Endothelial cell of umbilical vein (primary cell): ENCODE results near the gene ADM2. TPM values are rescaled to one million over a fixed set of nuclear protein-coding genes. Genes with fewer than 3 reads are reported as not detected.

Experiments
- BruUV-seq: library from RNA; stranded (reverse); fragments of 400-500 nt; replicated peaks from 2 replicates; lab custom pipeline; 2021; lab: Mats Ljungman, UMichigan
- CTCF ChIA-PET: fragments of 300-600, 350-600 bp; sonication (Branson Sonifier 250); formaldehyde crosslinking; loops from one replicate; lab custom pipeline; 2021; ENCODE audit warnings: antibody characterized with exemption, inconsistent platforms; lab: Charles Lee
- POLR2A ChIA-PET: fragments of 300-600, 350-600 bp; sonication (Branson Sonifier 250); formaldehyde crosslinking; loops from one replicate; lab custom pipeline; 2021; ENCODE audit warnings: antibody characterized with exemption, inconsistent platforms; lab: Charles Lee
- DNase-seq: peaks from one replicate; pipeline ENCODE4 v3.0.0-alpha.2; 2011; ENCODE audit warnings: low read depth, low spot score
- FAIRE-seq: peaks from 2 replicates; lab custom pipeline; 2011; peaks lifted over from hg19 to GRCh38; lab: Jason Lieb, UNC
- H2AFZ ChIP-seq: 2 replicates; pipeline ENCODE4 v1.6.0; 2012; ENCODE audit warnings: low read depth, low read length, control low read depth, inconsistent platforms
- H3K27ac ChIP-seq: 2 replicates; pipeline ENCODE4 v1.5.1; 2011; ENCODE audit warnings: low read depth, mild to moderate bottlenecking, control low read depth, low read length, moderate library complexity; ENCODE audit not compliant: insufficient read depth
- H3K27me3 ChIP-seq, 2 experiments: 2 replicates each; pipeline versions ENCODE4 v1.6.0 to v1.6.1; 2011; ENCODE audit warnings: low read length in 2 of 2, mixed read lengths in 1 of 2; ENCODE audit not compliant: control insufficient read depth in 2 of 2, insufficient read depth in 2 of 2
- H3K36me3 ChIP-seq, 2 experiments: 2 replicates in 1 of 2; 3 replicates in 1 of 2; pipeline ENCODE4 v1.5.1; 2011; ENCODE audit warnings: low read length in 2 of 2, mild to moderate bottlenecking in 1 of 2, moderate library complexity in 1 of 2; ENCODE audit not compliant: control insufficient read depth in 2 of 2, insufficient read depth in 2 of 2; ENCODE audit errors: extremely low read depth in 1 of 2
- H3K4me1 ChIP-seq: 3 replicates; pipeline ENCODE4 v1.5.1; 2011; ENCODE audit warnings: mild to moderate bottlenecking, low read length; ENCODE audit not compliant: control insufficient read depth, insufficient read depth; ENCODE audit errors: extremely low read depth
- H3K4me2 ChIP-seq: 2 replicates; pipeline ENCODE4 v1.6.1; 2011; ENCODE audit warnings: low read length, control low read depth, mixed read lengths; ENCODE audit not compliant: insufficient read depth
- H3K4me3 ChIP-seq, 3 experiments: fragments of 200-600 bp in 1 of 3; sonication (generic), shearing (Covaris generic) in 1 of 3; replicated peaks in 1 of 3; 2 replicates each; pipeline ENCODE4 v1.5.1; 2011 to 2016; ENCODE audit warnings: control low read depth in 3 of 3, low read length in 3 of 3, mild to moderate bottlenecking in 2 of 3, inconsistent platforms in 1 of 3, low read depth in 1 of 3, moderate library complexity in 1 of 3; ENCODE audit not compliant: insufficient read depth in 1 of 3
- H3K79me2 ChIP-seq: 2 replicates; pipeline ENCODE4 v1.6.0; 2012; ENCODE audit warnings: low read length, inconsistent platforms; ENCODE audit not compliant: control insufficient read depth, insufficient read depth
- H3K9ac ChIP-seq: replicated peaks from 2 replicates; pipeline ENCODE3; 2011; ENCODE audit warnings: low read length, control low read depth; ENCODE audit not compliant: insufficient read depth; ENCODE audit errors: extremely low read depth
- H3K9me1 ChIP-seq: replicated peaks from 3 replicates; pipeline ENCODE4 v1.6.0; 2011; ENCODE audit warnings: mild to moderate bottlenecking, low read length; ENCODE audit not compliant: control insufficient read depth, insufficient read depth; ENCODE audit errors: extremely low read depth
- H3K9me3 ChIP-seq: replicated peaks from 2 replicates; pipeline ENCODE4 v1.5.1; 2012; ENCODE audit warnings: low read length, inconsistent platforms; ENCODE audit not compliant: control insufficient read depth, insufficient read depth
- H4K20me1 ChIP-seq: replicated peaks from 2 replicates; pipeline ENCODE3; 2011; ENCODE audit warnings: mild to moderate bottlenecking, low read length; ENCODE audit not compliant: control insufficient read depth, insufficient read depth; ENCODE audit errors: extremely low read depth
- EZH2 ChIP-seq: IDR thresholded peaks from 2 replicates; pipeline ENCODE4 v1.6.1; 2012; ENCODE audit warnings: borderline replicate concordance, low read depth, mild to moderate bottlenecking, moderate library complexity, low read length, inconsistent platforms; ENCODE audit not compliant: severe bottlenecking
- FOS ChIP-seq: IDR thresholded peaks from 2 replicates; pipeline ENCODE4 v1.6.1; 2011; ENCODE audit warnings: mild to moderate bottlenecking, low read length, moderate library complexity, borderline replicate concordance; ENCODE audit not compliant: insufficient read depth
- GATA2 ChIP-seq: IDR thresholded peaks from 2 replicates; pipeline ENCODE4 v1.7.0; 2011; ENCODE audit warnings: low read depth, mild to moderate bottlenecking, moderate library complexity, mixed read lengths, low read length; ENCODE audit not compliant: insufficient read length, insufficient read depth
- JUN ChIP-seq: IDR thresholded peaks from 2 replicates; pipeline ENCODE4 v1.6.1; 2011; ENCODE audit warnings: borderline replicate concordance, low read depth; ENCODE audit not compliant: insufficient read length, insufficient read depth
- MYC ChIP-seq: IDR thresholded peaks from one replicate; pipeline ENCODE4 v1.6.1; 2011; ENCODE audit warnings: mild to moderate bottlenecking, low read depth, low read length
- POLR2A ChIP-seq: IDR thresholded peaks from 2 replicates; pipeline ENCODE4 v1.6.1; 2012; ENCODE audit warnings: low read depth, mild to moderate bottlenecking, control low read depth, low read length
- POLR2AphosphoS5 ChIP-seq: IDR thresholded peaks from 2 replicates; pipeline ENCODE4 v1.6.1; 2012; ENCODE audit warnings: low read depth, mild to moderate bottlenecking, control low read depth, low read length, moderate library complexity; ENCODE audit not compliant: insufficient read depth
- dilution Hi-C: fragments of 300-500 bp; cut with MboI; formaldehyde crosslinking; loops from one replicate; pipeline ENCODE4 v1.15.0; 2019; ENCODE audit warnings: low sequenced_read_pairs; ENCODE audit not compliant: extremely low pct_ligation_motif_present
- intact Hi-C: fragments of 100-400 bp; cut with micrococcal nuclease; formaldehyde crosslinking; loops from one replicate; pipeline ENCODE4 v1.10.0; 2022
- polyA plus RNA-seq, 4 experiments: library from polyadenylated mRNA; depleted of rRNA in 3 of 4; stranded (reverse) in 3 of 4; unstranded in 1 of 4; fragments of >200 nt; gene quantifications; 2 replicates each; pipeline versions ENCODE4 v1.2.1 to v1.2.3, GENCODE V29; 2011 to 2012; ENCODE audit warnings: missing spikeins in 1 of 4
- total RNA-seq: library from RNA; stranded (reverse); gene quantifications from 2 replicates; pipeline ENCODE4 v1.2.3, GENCODE V29; 2021
- TF ChIP-seq, protein P1 (sequence below), 2 donors: IDR thresholded peaks; 1 replicate in 1 of 2; 2 replicates in 1 of 2; pipeline ENCODE4 v1.5.1; 2011; ENCODE audit warnings: low read length in 2 of 2, mild to moderate bottlenecking in 2 of 2, moderate library complexity in 2 of 2, control low read depth in 1 of 2, inconsistent platforms in 1 of 2, low read depth in 1 of 2; ENCODE audit not compliant: insufficient read depth in 1 of 2; ENCODE audit errors: extremely low read depth in 1 of 2
- TF ChIP-seq, protein P2 (sequence below): IDR thresholded peaks from 2 replicates; pipeline ENCODE4 v1.6.1; 2011; ENCODE audit not compliant: insufficient read depth, insufficient read length

Gene ADM2
- total and polyA plus RNA-seq, 2 donors (not counting 3 experiments of a cell fraction or from before 2014, with no cell fraction given) = 0.28 to 1.5 TPM

DNA sequence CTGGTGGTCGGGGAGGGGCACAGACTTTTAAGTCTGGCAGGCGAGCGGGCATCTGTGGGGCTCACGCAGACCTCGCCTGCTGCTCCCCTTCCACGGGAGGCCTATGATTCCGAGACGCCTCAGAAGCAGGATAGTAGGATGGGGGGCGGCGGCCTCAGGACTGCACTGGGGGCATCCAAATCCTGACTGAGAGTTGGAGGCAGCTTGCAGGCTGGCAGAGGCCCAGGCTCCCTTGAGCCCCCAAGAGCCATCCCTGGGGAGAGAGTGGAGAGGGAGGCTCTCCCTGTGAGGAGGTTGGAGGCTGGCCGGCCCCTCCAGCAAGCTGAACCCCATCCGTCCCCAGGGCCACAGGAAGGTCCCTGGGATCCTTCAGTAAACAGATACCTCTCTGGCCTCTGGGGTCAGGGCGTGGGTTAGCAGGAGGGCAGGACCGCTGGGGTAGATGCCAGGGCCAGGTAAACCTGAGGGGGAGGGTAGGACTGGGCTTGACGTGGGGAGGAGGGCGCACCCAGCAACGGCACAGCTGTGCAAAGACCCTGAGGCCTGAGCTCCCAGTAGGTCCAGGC lies 39.8 kb upstream of the ADM2 start:
- no peak overlapping the region for H3K9ac ChIP-seq
- H3K9me3 ChIP-seq = no peaks in the 10 kb centered on the region
- TF ChIP-seq POLR2A (no peak), EZH2 (no peak), JUN (no peak), FOS (no peak), GATA2 (no peak), POLR2AphosphoS5 (no peak), MYC (no peak)
- TF ChIP-seq, protein P1, sequence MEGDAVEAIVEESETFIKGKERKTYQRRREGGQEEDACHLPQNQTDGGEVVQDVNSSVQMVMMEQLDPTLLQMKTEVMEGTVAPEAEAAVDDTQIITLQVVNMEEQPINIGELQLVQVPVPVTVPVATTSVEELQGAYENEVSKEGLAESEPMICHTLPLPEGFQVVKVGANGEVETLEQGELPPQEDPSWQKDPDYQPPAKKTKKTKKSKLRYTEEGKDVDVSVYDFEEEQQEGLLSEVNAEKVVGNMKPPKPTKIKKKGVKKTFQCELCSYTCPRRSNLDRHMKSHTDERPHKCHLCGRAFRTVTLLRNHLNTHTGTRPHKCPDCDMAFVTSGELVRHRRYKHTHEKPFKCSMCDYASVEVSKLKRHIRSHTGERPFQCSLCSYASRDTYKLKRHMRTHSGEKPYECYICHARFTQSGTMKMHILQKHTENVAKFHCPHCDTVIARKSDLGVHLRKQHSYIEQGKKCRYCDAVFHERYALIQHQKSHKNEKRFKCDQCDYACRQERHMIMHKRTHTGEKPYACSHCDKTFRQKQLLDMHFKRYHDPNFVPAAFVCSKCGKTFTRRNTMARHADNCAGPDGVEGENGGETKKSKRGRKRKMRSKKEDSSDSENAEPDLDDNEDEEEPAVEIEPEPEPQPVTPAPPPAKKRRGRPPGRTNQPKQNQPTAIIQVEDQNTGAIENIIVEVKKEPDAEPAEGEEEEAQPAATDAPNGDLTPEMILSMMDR (IDR thresholded peaks at IDR 0.05; ENCODE audit: extremely low read depth in 1 of 2, insufficient read depth in 1 of 2, low read depth in 1 of 2, low read length in 2 of 2) = no peak
- TF ChIP-seq, protein P2, sequence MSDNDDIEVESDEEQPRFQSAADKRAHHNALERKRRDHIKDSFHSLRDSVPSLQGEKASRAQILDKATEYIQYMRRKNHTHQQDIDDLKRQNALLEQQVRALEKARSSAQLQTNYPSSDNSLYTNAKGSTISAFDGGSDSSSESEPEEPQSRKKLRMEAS = no peak
- H3K36me3 ChIP-seq = peaks cover 0 to 47% of the 10 kb centered on the region in 2 experiments
- BruUV-seq = no TSS peak
- ChIA-PET CTCF (interaction anchor here (0.9 kb wide), 1 partner anchor 16 kb away, joined by 3 read pairs; no protein-coding TSS in a partner anchor), POLR2A (no interaction called here)
- no peak for DNase-seq
- no peak overlapping the region for H2AFZ ChIP-seq
- dilution Hi-C loops (no loop called here), intact Hi-C loops (no loop called here)
- no peak overlapping the region for H3K4me2 ChIP-seq
- H3K27me3 ChIP-seq = no peaks in the 10 kb centered on the region
- peaks cover 6% of the 10 kb centered on the region for H3K4me1 ChIP-seq
- no peaks in the 10 kb centered on the region for H4K20me1 ChIP-seq
- no peaks in the 10 kb centered on the region for H3K79me2 ChIP-seq
- no peaks in the 10 kb centered on the region for H3K9me1 ChIP-seq
- H3K4me3 ChIP-seq = no peak overlapping the region
- H3K27ac ChIP-seq = no peak overlapping the region
- no peak for FAIRE-seq
